ENCODE data around the gene ARHGDIA.

ARHGDIA gene

DNA sequence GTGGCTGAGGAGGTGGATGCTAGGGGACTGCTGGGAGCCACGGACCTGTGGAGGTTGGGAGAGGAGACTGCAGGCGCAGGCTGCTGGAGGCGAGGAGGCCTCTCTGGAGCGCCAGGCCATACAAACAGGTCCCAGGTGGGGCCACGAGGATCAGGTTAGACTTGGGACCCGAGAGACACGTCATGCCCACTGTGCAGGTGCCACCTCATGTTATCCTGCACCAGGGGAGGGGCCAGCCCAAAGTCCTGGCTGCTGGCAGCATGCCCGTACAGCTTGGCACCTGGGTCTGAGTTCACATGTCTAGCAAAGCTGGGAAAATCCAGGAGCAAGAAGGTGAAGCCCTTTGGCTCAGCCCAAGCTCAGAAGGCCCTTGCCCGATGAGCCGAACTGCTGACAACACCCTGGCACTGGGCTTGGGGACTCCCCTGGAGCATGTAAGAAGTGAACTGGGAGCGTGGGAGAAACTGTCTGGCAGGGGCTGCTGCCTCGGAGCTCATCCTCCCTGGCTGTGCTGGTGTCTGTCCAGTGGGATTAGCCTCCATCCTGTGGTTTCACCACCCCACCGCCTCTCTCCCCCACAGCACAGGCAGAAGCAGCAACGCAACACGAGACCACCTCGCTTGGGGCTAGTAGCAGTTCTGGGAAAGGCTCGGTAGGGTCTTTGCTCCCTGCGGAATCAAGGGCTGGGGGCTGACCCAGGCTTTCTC, 5.3 kb downstream of the ARHGDIA start:
- DNase-seq (ENCODE audit: low read depth in 2 of 2, low spot score in 1 of 2): no peak

DNA sequence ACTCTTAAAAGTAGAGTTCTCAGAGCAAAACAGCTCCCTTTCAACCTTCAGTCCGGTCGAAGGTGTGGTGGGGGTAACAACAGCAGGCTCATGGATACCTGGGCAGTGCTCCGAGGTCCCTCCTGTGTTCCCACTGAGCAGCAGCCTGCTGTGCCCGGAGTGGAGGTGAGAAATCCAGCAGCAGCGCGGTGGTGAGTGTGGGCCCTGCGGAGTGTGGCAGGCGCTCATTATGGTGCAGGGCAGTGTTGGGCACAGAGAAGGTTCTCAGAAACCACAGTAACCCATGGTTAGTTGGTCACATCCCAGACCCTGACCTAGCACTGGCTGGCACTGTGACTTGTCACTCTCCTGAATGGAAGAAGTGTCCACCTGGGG, 5.8 kb downstream of the ARHGDIA start:
- no peak for DNase-seq (ENCODE audit: low read depth in 2 of 2, low spot score in 1 of 2)

DNA sequence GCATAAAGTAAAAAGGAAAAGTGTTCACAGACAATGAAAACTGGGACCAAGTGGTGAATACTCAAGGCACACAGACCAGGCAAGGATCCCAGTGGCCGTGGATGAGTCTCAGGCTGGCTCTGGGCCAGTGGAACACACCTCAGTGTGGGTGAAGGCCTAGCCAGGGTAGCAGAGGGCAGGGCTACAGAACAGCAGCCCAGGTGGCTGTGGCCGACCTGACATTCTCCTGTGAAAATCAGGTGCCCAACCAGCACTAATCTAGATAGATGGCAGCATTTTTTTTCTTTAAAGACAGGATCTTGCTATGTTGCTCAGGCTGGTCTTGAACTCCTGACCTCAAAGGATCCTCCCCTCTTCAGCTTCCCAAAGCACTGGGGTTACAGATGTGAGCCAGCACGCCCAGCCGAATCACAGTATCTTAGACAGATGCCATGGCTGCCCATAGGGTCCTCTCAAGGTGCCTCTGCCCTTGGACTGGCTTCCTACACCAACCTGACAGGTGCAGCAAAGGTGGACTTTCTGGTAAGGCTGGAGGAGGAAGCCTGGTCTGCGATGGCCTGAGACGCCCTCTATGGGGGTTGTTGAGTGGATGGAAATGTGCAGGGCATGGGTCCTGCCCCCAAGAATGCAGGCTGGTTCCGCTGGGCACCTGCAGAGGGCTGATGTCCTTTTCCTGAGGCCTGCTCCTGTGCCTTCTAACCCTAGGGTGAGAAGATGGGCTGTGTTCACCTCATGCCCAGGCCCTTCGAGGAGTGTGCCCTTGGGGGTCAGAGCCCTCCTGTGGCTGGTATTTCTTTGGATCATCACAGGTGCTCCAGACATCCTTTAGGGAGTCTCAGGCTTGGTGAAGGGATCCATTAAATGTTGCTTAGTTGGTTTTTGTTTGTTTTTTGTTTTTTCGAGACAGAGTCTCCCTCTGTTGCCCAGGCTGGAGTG, 7.0 kb downstream of the ARHGDIA start:
- DNase-seq (ENCODE audit: low read depth in 2 of 2, low spot score in 1 of 2): no peak

DNA sequence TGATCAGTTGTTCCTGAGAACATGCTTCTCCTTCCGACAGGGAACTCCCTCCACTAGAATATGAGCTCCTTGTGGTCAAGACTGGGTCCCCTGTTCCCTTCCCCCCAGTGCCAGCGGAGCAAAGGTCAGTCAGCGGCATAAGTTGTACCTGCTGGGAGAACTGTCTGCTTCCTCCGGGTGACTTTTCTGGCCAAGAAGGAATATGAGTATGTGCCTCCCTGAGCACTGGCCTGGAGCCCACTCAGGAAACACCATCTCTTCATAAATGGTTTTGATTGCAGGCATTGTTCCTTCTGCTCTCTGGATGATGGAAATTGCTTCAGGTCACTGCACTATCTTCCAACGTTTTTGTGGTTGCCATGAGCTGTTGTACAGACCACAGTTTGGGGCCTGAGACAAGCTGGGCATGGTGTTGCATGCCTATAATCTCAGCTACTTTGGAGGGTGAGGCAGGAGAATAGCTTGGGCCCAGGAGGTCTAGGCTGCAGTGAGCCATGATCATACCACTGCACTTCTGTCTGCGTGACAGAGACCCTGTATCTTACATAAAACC, 7.9 kb downstream of the ARHGDIA start:
- DNase-seq (ENCODE audit: low read depth in 2 of 2, low spot score in 1 of 2): no peak

DNA sequence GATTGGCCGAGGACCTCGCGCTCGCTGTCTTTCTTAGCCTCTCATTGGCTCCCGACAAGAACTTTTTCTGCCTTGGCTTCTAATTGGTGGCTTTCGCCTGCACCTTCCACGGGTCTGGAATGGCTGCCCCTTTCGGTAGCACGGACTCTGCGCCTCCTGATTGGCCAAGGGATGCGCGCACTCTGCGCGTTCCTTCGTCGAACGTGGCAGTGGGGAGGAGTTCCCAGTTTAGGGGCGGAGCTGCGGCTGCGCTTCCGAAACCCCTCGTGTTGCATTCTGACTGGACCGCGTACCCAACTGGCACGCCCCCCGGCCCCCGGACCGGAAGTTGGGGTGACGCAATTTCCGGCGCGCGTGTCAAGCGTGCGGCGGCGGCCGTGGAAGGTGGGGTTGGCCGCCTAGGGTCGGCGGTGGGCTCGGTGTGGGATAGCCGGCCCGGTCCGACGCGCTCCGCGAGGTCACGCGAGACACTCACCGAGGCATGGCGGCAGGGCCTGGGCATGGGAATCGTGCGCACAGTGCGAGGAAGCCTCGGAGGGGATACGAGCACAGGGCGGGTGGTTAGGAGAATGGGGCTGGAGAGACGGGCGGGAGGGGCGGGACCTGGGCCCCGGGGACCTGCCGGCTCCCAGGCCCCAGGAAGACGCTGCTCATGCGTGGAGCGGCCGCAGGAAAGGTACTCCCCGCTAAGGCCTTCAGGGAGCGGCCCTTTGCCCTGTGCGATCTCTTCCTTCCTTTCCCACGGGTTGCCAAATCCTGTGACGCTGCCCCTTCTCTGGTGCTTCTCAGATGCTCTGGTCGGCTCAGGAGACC, 10.2 kb downstream of the ARHGDIA start:
- peak; percentile 99 for DNase-seq (ENCODE audit: low read depth in 2 of 2, low spot score in 1 of 2)

DNA sequence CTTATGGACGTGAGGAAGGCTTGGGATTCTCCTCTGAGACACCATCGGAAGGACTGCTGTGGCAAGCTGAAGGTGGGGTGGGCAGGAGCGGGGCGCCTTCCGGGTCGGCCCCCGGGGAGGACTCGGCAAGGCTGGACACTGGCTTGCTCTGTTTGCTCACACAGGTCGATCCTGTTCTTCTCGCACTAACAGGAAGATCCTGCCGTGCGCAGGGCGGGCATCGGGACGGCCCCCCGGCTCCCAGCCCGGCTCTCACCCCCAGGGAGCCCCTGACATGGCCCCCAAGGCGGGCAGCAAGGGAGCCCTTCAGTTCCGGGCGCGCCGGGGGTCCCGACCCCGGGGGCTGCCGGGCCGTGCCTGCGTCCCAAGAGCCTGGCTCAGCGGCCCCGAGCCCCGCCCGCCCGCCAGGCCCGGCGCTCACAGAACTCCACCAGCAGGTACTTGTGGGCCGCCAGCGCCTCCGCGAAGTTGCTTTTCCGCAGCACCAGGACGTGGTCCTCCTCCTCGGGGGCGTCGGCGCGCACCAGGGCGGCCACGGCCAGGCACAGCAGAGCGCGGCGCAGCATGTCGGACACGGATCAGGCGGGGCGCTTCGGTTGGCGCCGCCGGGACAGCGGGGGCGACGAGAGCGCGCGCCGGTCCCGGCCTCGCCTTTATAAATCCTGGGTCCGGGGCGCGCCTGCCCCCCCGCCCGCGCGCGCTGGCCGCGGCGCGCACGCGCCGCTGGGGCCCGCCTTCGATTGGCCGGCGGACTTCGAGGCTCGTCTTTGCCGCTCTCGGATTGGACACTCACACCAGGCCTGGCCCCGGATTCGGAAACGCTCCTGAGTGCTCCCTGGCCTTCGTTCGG, 11.0 kb downstream of the ARHGDIA start, which contains the start of gene P4HB:
TSS of gene P4HB (minus strand) at position 630 of the 850 bp plus-strand sequence. CDS start at position 566, 64 bp downstream.
- DNase-seq (ENCODE audit: low read depth in 2 of 2, low spot score in 1 of 2): no peak

DNA sequence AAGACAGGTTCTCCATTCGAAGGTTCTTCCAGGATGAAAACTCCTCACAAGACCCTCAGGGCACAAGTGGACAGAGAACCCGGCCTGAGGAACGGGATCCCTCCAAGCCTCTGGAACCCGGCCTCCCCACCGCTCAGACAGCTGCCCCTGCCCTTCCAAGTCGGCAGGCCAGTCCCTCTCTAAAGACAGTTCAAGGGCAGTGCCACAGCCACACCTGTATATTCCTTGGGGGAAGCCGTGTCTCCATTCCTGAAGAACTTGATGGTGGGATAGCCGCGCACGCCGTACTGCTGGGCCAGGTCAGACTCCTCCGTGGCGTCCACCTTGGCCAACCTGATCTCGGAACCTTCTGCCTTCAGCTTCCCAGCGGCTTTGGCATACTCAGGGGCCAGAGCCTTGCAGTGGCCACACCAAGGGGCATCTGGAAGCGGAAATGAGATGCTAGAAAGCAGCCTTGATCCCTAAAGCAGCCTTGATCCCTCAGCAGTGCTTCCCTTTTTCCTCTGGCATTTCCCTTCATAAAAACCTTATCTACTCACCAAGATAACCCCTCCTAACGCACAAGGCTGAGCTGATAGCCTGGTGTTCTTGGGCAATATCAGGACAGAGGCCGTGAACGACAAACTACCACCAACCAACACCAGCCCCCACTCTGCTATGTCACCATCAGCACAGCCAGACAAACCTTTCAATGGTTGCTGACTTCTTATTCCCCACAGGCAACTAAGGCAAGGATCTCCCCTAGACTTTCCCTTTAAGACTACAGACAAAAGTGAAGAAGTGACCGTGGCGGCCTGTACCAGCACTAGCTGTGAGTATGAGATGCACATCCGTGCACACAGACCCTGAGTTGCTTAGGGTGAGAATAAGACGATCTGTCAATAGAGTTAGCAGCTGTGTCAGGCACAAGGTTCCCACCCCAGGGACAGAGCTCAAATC, 11.9 kb downstream of the ARHGDIA start:
- DNase-seq (ENCODE audit: low read depth in 2 of 2, low spot score in 1 of 2): no peak

DNA sequence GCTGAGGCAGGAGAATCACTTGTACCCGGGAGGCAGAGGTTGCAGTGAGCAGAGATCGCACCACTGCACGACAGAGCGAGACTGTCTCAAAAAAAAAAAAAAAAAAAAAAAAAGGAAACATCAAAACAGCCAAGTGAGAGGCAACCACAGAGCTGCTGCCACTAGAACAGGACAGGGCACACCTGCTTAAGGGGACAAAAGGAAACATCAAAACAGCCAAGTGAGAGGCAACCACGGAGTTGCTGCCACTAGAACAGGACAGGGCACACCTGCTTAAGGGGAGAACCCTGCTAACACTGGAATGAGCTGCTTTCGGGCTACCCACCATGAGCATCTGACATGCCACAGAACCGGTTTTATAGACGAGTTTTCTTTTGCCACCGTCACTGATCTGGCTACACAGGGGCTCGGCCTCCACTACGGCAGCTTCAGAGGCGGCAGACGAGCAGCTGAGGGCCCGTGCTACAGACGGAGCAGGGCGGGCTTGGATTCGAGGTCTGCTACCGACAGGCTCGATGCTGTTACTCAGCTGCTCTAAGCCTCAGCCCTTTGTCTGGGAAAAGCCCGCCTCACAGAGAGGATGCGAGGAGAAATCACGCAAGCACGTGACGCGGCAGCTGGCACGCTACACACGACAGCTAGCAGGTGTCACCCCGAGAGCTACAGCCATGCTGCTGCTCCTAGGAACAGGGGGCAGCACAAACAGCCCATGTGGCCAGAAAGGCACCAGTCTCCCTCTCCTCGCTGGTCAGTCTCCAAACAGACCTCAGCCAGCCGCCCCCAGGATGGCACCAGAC, 12.8 kb downstream of the ARHGDIA start:
- no peak for DNase-seq (ENCODE audit: low read depth in 2 of 2, low spot score in 1 of 2)

DNA sequence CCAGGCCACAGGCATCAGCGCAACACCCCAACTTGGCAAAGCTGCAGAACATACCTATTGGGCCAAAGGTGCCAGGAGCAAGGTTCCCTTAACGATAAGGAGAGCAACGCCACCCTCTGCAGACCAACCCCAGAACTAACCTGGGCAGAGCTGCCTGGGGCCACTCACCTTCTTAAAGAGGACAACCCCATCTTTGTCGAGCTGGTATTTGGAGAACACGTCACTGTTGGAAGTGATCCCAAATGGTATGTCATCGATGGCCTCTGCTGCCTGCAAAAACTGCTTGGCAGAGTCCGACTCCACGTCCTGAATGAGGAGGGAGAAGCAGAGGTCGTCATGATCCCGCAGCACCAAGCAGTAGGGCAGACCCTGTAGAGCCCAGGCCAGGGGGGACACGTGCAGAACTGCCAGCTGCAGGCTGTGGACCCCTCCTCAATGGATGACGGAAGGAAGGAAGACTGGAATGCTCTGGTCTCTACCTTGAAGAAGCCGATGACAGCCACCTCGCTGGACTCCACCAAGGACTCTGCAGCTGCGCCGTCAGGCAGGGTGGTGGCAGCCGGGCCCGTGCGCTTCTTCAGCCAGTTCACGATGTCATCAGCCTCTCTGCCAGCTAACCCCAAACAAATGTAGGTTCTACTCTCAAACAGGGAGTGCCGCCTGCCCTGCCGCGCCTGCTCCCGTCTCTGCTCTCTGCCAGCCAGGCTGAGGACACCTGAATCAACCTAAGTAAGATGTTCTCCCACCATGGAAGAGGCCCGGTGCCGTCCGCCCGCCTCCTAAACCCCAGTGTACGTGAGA, 16.0 kb downstream of the ARHGDIA start:
- DNase-seq (ENCODE audit: low read depth in 2 of 2, low spot score in 1 of 2): no peak

DNA sequence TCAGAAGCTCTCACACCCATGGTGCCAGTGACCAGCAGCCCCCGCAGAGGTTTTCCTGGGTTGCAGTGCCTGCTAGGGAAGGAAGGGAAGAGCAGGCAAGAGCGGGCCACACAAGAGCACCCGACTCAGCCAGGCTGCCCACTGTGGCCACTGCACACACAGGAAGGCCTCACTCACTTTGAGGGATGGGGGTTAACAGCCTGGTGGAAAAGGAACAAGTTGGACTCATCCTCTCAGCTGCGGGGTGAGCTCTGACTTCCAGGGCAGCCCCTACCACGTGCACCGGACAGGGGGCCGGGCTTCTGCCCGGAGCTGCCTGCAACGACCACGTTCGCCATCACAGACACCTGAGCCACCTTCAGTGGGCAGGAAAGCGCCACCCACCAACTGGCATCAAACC, 18.9 kb downstream of the ARHGDIA start:
- DNase-seq (ENCODE audit: low read depth in 2 of 2, low spot score in 1 of 2): no peak

DNA sequence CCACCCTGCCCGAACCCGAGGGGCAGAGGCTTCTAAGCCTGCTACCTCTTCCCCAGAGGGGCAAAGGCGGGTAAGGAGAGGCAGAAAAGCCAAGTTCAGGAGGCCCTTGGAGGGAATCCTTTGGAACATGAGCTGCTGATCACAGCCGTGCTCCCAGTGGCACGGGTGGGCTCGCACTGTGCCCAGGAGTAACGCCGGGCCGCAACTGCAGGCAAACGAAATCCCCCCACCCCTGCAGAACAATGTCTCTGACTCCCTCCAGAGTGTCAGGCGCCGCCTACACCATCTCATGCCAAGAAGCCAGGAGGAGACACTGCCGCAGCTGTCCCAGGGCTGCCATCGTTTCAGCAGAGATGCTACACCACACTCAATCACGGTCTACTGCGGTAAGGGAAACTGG, 19.7 kb downstream of the ARHGDIA start:
- no peak for DNase-seq (ENCODE audit: low read depth in 2 of 2, low spot score in 1 of 2)

DNA sequence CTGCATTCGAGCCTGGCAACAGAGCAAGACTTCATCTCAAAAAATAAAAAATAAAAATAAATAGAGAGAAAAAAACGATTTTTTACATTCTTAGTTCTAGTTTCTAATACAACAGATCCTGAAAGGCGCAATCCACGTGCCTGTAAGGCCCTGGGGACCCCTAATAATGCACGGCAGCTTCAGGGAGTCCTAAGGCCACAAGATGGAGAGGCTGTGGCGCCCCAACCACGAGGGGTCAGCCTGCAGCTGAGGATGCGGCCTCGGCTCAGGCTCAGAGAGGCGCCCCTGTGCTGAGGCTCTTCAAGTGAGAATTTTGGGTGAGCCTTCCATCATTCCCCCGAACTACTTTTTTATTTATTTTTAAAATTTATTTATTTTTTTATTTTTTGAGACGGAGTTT, 21.7 kb downstream of the ARHGDIA start:
- no peak for DNase-seq (ENCODE audit: low read depth in 2 of 2, low spot score in 1 of 2)

DNA sequence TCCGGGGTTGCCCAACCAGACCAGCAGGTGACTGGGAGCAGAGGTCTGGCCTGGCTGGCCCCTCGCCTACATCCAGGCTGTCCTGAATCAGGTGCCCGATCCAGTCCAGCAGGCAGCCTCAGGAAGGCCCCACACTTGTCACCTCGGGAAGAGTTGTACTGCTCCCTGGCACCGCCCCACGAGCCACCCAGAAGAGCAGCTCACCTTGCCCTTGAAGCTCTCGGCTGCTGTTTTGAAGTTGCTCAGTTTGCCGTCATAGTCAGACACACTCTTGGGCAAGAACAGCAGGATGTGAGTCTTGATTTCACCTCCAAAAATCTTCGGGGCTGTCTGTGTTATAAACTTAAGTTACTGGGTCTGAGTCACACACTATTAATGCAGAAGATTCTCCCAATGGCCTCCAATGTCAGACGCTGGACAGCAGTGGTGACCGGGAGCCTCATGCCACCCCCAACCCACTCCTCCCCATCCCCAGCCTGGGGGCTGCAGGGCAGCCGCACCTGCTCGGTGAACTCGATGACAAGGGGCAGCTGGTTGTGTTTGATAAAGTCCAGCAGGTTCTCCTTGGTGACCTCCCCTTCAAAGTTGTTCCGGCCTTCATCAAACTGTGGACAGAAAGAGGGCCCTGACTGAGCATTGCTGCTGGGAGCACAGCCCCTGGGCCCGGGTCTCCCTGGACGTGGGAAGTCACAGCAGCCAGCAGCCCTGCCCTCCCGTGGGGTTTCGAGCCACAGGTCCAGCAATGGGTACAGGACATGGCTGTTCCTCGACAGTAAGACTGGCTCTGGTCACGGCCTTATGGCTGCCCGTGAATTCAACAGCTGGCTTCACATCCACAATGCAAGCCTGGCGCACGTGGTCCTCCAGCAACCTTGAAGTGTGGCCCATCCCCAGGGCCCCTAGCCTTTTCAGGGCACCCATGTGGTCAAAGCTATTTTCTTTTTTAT, 24.1 kb downstream of the ARHGDIA start:
- DNase-seq (ENCODE audit: low read depth in 2 of 2, low spot score in 1 of 2): no peak

DNA sequence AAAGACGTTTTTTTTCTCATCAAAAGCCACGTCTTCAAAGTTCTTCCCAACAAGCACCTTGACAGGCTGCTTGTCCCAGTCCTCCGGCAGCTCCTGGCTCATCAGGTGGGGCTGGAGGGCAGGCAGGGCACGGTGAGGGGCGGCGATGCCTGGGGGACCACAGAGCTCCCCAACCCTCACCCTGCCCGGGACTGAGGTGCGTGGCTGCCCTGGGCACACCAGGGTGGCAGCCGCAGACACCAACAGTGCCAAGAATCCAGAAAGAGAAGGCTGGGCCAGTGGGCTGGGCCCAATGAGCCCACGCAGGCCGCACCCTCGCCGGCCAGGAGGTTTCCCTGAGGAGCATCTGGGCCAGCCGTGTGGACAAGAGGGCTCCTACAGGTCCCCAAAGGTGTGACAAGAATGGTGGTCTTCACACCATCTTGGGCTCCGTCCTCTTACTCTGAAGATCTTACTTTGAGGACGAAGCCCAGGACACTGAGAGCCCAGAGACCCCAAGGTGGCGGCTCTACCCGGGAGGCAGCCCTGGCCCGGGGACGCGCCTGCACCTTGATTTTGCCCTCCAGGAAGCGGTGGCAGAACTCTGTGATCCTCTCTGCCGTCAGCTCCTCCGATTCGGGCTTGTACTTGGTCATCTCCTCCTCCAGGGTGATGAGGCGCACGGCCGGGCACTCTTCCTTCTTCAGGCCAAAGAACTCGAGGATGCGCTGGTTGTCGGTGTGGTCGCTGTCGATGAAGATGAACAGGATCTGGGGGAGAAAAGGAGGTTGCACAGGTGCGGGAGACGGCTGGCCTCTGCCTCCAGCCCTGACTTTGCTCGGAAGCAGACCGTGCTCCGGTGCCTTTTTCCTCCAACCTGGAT, 25.0 kb downstream of the ARHGDIA start:
- DNase-seq (ENCODE audit: low read depth in 2 of 2, low spot score in 1 of 2): no peak

DNA sequence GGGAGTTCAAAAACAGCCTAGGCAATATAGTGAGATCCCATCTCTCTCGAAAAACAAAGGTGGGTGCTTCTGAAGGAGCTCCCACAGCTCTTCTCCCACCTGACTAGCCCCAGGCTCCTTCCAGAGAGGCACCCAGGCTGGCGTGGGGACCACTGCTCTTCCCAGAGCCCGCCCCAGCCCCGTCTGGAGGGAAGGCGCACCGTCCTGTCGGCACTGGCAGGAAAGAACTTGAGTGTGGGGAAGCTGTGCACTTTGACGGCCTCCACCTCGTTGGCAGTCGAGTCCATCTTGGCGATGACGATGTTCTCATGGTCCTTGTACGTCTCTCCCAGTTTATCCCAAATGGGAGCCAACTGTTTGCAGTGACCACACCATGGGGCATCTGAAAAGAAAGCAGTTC, 25.8 kb downstream of the ARHGDIA start:
- DNase-seq (ENCODE audit: low read depth in 2 of 2, low spot score in 1 of 2): no peak

DNA sequence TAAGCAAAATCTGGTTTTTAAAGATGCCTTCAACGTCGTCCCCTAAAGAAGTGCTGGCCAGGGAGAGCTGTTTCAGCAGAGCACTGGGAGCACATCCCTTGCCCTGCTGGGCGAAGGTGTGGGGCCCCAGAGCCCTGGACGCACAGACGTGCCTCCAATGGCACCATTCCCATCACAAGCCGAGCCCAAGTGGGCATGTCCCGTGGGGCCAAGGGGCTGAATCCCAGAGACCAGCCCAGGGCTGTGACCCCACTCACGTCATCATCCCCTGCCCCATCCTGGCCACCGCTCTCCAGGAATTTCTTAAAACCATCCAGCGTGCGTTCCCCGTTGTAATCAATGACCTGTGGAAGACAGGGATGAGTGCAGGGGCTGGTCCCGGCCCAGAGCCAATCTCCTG, 26.2 kb downstream of the ARHGDIA start:
- DNase-seq (ENCODE audit: low read depth in 2 of 2, low spot score in 1 of 2): no peak

Data from stimulated activated CD8-positive, alpha-beta memory T cell treated with anti-CD3 and anti-CD28 coated beads, Interleukin-4, amount 100 ng/mL, for 1 hour (primary cell).